22Rv1 (cell line): ENCODE results near the gene SPN.
"Not testable (repeated sequence)": the region's sequence is repeated elsewhere in the genome, so short reads cannot be mapped to it uniquely, and the experiment has no call there.

Source experiments
- CTCF ChIP-seq: fragments of 450-650 bp; IDR thresholded peaks from 2 replicates; pipeline ENCODE4 v1.5.1; 2017; ENCODE audit warnings: mild to moderate bottlenecking
- ZFX ChIP-seq: fragments of 450-650 bp; IDR thresholded peaks from 2 replicates; pipeline ENCODE4 v1.6.1; 2017; ENCODE audit warnings: antibody characterized with exemption, borderline replicate concordance

- not testable (repeated sequence) for TF ChIP-seq CTCF, ZFX
Measured at GRCh38 chr16:29627661-29628075, 35.4 kb upstream of the SPN start.
